Forelimb muscle (tissue), 1 donor: Measurements from ENCODE around the gene IQSEC3. TPM values are rescaled to one million over a fixed set of nuclear protein-coding genes. Genes with fewer than 3 reads are reported as not detected.
"Not testable (repeated sequence)": the region's sequence is repeated elsewhere in the genome, so short reads cannot be mapped to it uniquely, and the experiment has no call there.

Experiments used
- DNase-seq: peaks from one replicate; pipeline ENCODE4 v3.0.0-alpha.2; 2013; ENCODE audit warnings: low read depth
- polyA plus RNA-seq: library from polyadenylated mRNA; unstranded; fragments of 120-200 nt; gene quantifications from one replicate; pipeline ENCODE4 v1.2.1, GENCODE V29; 2013; ENCODE audit not compliant: insufficient read length

IQSEC3 gene
- polyA plus RNA-seq, 1 donor: 2.9 TPM

GRCh38 chr12:52902-53734 is 13.4 kb upstream of the IQSEC3 start:
- DNase-seq: not testable (repeated sequence)

GRCh38 chr12:53735-54730 is 12.5 kb upstream of the IQSEC3 start:
- no peak for DNase-seq

GRCh38 chr12:54750-55535 is 11.6 kb upstream of the IQSEC3 start:
- DNase-seq: no peak

- DNase-seq: no peak
Measured at GRCh38 chr12:56683-57346, 9.8 kb upstream of the IQSEC3 start.

- no peak for DNase-seq
Measured at GRCh38 chr12:57539-57938, 9.0 kb upstream of the IQSEC3 start.

GRCh38 chr12:58832-59231 is 7.7 kb upstream of the IQSEC3 start:
- DNase-seq: no peak

- not testable (repeated sequence) for DNase-seq
Measured at GRCh38 chr12:61845-62244, 4.7 kb upstream of the IQSEC3 start.

GRCh38 chr12:65491-66063 is 990 bp upstream of the IQSEC3 start:
- DNase-seq: not testable (repeated sequence)

GRCh38 chr12:66782-67504 is 376 bp downstream of the IQSEC3 start:
- not testable (repeated sequence) for DNase-seq

- DNase-seq: not testable (repeated sequence)
Measured at GRCh38 chr12:69677-70076, 3.1 kb downstream of the IQSEC3 start.

- not testable (repeated sequence) for DNase-seq
Measured at GRCh38 chr12:70541-70940, 4.0 kb downstream of the IQSEC3 start.

GRCh38 chr12:72018-72417 is 5.5 kb downstream of the IQSEC3 start:
- not testable (repeated sequence) for DNase-seq

- DNase-seq: not testable (repeated sequence)
Measured at GRCh38 chr12:74420-75190, 8.0 kb downstream of the IQSEC3 start.

GRCh38 chr12:75541-75940 is 9.0 kb downstream of the IQSEC3 start:
- DNase-seq: not testable (repeated sequence)

GRCh38 chr12:76102-76501 is 9.5 kb downstream of the IQSEC3 start:
- DNase-seq: not testable (repeated sequence)

GRCh38 chr12:76551-76950 is 10.0 kb downstream of the IQSEC3 start:
- not testable (repeated sequence) for DNase-seq

- DNase-seq: not testable (repeated sequence)
Measured at GRCh38 chr12:77101-77719, 10.6 kb downstream of the IQSEC3 start.

GRCh38 chr12:77769-78383 is 11.3 kb downstream of the IQSEC3 start:
- DNase-seq: not testable (repeated sequence)
